ENCODE data around the gene UBL5.

GRCh38 chr19:9818175-9818733 is 9.5 kb upstream of the UBL5 start:
- TF ChIP-seq POLR2A (IDR thresholded peaks at IDR 0.05; ENCODE audit: extremely low read depth, insufficient read length) (no peak), CTCF (IDR thresholded peaks at IDR 0.05; ENCODE audit: low read depth, low read length) (no peak), MAX (IDR thresholded peaks at IDR 0.05; ENCODE audit: low read depth, low read length) (peak; percentile 10; the same call in 1 of the 2 replicates), MYC (IDR thresholded peaks at IDR 0.05; ENCODE audit: low read depth, low read length) (no peak; the same call in 1 of the 2 replicates)
